ENCODE results near the gene BCL2.
A peak's percentile ranks its signal among the peaks of the same experiment; 100 is the strongest.

BCL2 gene

DNA sequence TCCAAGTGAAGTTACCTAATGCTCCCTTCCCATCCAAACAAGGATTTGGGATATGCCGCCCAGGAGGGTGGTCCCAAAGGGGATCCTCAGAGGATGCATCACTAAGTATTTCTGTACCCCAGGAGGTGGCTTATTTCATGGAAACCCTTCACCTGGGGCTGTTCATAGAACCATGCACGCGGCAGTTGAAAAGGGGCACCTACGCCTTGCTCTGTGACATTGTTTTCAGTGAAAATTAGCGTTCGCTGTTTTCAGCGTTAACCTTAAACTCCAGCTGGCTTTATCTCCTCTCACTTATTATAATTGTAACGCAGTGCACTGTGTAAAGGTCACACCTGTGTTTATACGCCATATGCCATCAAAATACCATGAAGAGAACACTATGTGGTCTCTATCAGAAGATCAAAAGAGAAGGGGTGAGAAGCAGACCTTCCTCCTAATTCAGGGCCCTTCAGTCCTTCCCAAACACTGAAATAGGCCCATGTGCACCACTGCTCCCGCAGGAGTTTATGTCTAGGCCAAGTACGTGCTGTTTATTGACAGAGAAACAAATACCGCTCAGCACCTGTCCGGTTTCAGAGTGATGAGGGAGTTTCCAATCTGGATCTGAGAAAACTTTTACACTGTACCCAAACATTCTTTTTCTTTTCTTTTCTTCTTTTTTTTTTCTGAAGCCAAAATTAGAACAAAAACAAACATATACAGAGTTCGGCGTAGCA, 162.1 kb downstream of the BCL2 start:
- TF ChIP-seq, protein P1, sequence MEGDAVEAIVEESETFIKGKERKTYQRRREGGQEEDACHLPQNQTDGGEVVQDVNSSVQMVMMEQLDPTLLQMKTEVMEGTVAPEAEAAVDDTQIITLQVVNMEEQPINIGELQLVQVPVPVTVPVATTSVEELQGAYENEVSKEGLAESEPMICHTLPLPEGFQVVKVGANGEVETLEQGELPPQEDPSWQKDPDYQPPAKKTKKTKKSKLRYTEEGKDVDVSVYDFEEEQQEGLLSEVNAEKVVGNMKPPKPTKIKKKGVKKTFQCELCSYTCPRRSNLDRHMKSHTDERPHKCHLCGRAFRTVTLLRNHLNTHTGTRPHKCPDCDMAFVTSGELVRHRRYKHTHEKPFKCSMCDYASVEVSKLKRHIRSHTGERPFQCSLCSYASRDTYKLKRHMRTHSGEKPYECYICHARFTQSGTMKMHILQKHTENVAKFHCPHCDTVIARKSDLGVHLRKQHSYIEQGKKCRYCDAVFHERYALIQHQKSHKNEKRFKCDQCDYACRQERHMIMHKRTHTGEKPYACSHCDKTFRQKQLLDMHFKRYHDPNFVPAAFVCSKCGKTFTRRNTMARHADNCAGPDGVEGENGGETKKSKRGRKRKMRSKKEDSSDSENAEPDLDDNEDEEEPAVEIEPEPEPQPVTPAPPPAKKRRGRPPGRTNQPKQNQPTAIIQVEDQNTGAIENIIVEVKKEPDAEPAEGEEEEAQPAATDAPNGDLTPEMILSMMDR (IDR thresholded peaks at IDR 0.05; ENCODE audit: borderline replicate concordance, insufficient read depth, low read depth, low read length): no peak

GRCh38 chr18:63155910-63156773, 163.4 kb downstream of the BCL2 start:
- peak overlapping the region; percentile 23 for H3K4me3 ChIP-seq (ENCODE audit: low read depth, low read length)
- TF ChIP-seq, protein P1 (IDR thresholded peaks at IDR 0.05; ENCODE audit: borderline replicate concordance, insufficient read depth, low read depth, low read length): no peak

More for the DNA sequence above, 162.1 kb downstream of the BCL2 start:
- H3K4me3 ChIP-seq (ENCODE audit: low read depth, low read length): peak overlapping the region; percentile 45

DNA sequence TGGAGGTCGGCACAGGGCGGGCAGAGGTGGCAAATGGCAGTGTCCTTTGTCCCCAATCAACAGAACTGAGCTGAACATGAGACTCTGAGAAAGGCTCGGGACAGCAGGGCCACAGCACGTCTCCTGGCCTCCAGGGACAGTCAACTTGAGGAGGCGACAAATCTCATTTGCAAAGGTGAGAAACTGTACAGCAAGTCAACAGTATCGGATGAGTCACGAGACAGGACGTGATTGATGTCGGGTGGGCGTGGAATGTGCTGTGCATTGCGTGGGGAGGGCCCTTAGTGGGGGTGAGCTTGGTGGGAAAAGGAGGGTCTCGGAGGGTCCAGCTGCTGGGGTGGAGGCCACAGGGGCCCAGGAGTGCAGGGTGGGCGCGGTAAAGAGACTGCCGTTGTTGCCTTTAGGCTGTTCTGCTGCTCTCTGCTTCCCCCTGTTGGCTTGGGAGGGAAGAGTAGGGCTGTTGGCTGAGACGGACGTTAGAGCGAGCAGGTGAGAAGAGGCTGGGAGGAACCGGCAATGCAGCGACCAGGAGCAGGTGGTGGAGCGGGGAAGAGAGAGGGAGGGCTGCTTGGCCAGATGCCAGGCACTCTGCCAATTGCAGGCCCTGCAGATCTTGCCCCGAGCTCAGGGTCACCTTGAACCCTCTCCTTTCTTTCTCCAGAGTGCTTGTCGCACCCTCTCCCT, 164.3 kb downstream of the BCL2 start:
- H3K4me3 ChIP-seq (ENCODE audit: low read depth, low read length): peak overlapping the region; percentile 23
- TF ChIP-seq, protein P1 (IDR thresholded peaks at IDR 0.05; ENCODE audit: borderline replicate concordance, insufficient read depth, low read depth, low read length): peak; percentile 97

DNA sequence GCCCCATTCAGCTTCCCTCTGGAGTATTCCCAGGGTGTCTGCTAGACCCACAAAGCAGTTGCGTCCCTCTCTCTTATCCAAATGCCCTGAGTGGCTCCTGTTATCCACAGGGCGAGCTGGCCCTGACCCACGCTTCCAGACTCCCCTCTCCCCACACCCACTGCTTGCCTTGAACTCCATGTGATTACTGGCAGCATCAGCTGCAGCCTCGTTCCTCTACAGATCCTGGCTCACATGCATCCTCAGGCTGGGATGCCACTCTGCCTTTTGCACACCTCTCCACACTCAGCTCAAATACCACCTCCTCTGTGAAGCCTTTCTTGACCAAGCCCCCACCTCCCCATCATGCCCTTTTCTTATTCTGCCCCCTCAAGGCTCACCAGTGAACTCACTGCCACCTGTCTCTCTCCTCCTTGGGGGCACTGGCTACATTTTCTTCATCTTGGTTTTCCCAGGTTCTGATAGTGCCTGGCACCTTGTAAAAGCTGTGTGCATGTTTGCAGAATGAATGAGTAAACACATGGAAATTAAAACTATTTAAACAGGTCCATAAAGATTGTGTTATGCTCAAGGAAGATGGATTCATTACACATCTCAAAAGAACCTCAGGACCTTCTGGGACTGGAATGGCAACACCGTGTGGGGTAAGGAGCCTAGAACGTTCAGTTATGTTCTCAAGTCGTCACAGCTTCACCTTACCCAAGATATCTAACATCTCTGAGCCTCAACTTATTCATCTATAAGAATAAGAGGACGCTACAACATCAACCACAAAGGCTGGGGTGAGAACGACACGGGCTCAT, 165.0 kb downstream of the BCL2 start:
- no peak overlapping the region for H3K4me3 ChIP-seq (ENCODE audit: low read depth, low read length)
- TF ChIP-seq, protein P1 (IDR thresholded peaks at IDR 0.05; ENCODE audit: borderline replicate concordance, insufficient read depth, low read depth, low read length): no peak

DNA sequence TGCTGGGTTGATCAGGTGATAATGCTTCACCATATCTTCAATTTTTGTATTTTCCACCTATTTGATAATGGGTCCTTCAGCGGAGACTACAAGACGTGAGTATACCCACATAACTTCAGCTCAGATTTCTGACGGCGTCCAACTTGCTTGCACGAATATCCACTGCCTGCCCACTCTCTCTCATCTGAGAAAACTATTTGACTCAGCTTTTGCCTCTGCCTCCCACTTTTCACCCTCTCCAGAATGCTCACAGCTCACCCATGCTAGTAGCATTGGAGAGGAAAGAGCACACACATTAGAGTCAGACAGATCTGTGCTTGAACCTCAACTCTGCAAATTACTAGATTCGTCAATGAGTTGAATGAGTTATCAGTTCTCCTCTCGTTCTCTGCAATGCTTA, 166.8 kb downstream of the BCL2 start:
- TF ChIP-seq, protein P1 (IDR thresholded peaks at IDR 0.05; ENCODE audit: borderline replicate concordance, insufficient read depth, low read depth, low read length): no peak

DNA sequence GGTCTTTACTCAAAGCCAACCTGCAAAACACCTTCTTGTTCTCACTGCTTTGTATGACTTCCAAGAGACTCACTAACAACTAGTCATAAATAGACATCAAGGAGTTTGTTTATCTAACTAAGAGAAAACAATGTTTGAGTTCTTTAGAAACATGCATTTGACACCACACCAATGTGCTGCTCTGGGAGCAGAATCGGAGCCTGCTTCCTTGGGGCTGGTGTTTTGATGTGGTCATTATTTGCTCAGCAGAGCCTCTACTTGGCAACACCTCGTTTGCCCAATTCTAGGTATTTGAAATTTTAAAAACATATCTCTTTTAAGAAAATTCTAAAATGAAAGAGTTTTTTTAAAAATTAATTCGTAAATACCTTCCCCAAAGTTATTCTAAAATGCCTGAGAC, 167.5 kb downstream of the BCL2 start:
- H3K4me3 ChIP-seq (ENCODE audit: low read depth, low read length): no peak overlapping the region
- TF ChIP-seq, protein P1 (IDR thresholded peaks at IDR 0.05; ENCODE audit: borderline replicate concordance, insufficient read depth, low read depth, low read length): no peak

More for the DNA sequence above, 166.8 kb downstream of the BCL2 start:
- H3K4me3 ChIP-seq (ENCODE audit: low read depth, low read length): no peak overlapping the region

Measured in GM12875 (cell line).